Memory B cell (primary cell): Measurements from ENCODE around the gene TACC3.
A peak's percentile ranks its signal among the peaks of the same experiment; 100 is the strongest.

ENCODE experiments used
- ATAC-seq: fragments of 150-1000 bp; cut with Tn5 transposase; 2 replicates; pipeline ENCODE4 v1.10.0; 2021; ENCODE audit warnings: low read depth, mild to moderate bottlenecking, moderate library complexity
- DNase-seq, 2 donors: peaks; one replicate each; pipeline ENCODE4 v3.0.0; 2022; ENCODE audit warnings: low spot score in 2 of 2
- H3K27ac Mint-ChIP-seq: one replicate; pipeline ENCODE4 v1.8.0; 2022; ENCODE audit warnings: mild to moderate bottlenecking, moderate library complexity, mixed read lengths
- H3K27me3 Mint-ChIP-seq: one replicate; pipeline ENCODE4 v1.8.0; 2022; ENCODE audit warnings: mixed read lengths
- H3K36me3 Mint-ChIP-seq: one replicate; pipeline ENCODE4 v1.8.0; 2022; ENCODE audit warnings: mild to moderate bottlenecking, mixed read lengths
- H3K4me1 Mint-ChIP-seq: one replicate; pipeline ENCODE4 v1.8.0; 2022; ENCODE audit warnings: mixed read lengths
- H3K4me3 Mint-ChIP-seq: one replicate; pipeline ENCODE4 v1.8.0; 2022; ENCODE audit warnings: mild to moderate bottlenecking, moderate library complexity, mixed read lengths
- H3K9me3 Mint-ChIP-seq: one replicate; pipeline ENCODE4 v1.8.0; 2022; ENCODE audit warnings: mixed read lengths

TACC3 gene

DNA sequence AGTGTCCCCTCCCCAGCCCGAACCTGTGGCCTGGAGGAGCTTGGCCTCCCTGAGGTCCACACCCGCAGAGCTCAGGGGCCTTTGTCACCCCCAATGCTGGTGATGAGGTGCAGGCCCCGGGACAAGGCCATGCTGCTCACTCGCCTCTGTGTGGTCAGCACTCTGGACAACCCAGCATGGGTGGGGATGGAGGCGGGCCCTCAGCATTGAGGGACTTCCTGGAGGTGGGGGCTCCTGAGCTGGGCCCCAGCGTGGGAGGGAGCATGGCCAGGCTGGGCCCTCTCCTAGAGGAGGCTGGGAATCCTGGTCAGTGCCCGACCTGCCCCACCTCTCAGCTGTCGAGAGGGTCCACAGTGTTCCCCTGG, 30.6 kb downstream of the TACC3 start:
- Mint-ChIP-seq H3K4me1 (peaks cover 4% of the 10 kb centered on the region), H3K9me3 (no peaks in the 10 kb centered on the region), H3K27ac (no peak overlapping the region), H3K27me3 (peaks cover 4% of the 10 kb centered on the region), H3K4me3 (no peak overlapping the region), H3K36me3 (no peaks in the 10 kb centered on the region)
- no peak for DNase-seq
- ATAC-seq = no peak

DNA sequence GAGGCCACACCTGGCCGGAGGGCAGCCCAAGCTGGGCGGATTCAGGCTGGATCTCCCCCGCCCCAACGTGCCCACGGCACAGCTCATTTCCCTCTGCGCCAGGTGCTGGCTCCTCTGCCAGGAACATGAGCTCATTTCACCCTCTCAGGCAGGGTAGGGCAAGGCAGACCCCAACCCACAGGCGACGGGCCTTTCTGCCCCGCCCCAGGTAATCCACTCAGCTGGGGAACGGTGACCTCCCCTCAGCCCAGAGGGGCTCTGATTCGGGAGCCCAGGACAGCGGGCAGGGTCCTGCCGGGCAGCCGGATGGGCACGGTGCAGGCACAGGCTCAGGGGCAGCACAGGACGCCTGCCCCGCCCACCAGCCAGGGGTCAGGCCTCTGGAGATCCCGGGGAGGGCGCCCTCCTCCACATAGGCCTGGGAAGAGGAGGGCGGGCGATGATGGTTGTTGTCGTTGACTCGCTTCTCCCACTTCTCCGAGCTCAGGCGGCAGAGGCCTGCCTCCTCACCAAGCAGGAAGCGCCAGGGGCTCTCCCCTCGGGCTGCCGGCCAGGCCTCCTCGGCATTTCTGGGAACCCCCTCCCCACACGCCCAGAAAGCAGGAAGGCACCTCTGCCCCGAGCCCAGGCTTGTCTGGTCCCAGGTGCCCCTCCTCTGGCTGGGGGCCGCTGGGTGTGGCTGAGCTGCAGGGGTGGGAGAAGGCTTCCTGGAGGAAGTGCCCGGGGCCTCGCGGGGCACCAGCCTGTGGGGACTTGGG, 31.1 kb downstream of the TACC3 start:
- no peak overlapping the region for H3K4me3 Mint-ChIP-seq
- no peaks in the 10 kb centered on the region for H3K9me3 Mint-ChIP-seq
- H3K27me3 Mint-ChIP-seq = peaks cover 5% of the 10 kb centered on the region
- H3K27ac Mint-ChIP-seq = no peak overlapping the region
- H3K4me1 Mint-ChIP-seq = peaks cover 4% of the 10 kb centered on the region
- peak; percentile 18 for ATAC-seq
- no peak for DNase-seq
- no peaks in the 10 kb centered on the region for H3K36me3 Mint-ChIP-seq

DNA sequence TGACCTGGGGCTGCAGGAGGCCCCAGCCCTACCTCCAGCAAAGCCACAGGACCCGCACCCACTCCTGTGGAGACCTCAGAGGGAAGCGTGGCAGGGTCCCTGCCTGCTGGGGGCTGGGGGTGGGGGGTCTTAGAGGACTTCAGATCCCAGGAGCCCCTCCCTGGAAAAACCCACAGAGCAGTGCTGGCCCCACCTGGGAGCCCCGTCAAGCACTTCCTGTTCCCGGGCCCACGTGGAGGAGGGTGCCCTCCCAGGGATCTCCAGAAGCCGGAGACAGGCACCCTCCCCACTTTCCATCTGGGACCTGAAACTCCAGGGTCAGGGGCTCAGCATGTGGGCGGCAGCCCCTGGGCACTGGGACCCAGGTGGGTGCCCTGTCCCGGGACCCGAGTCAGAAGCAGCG, 32.0 kb downstream of the TACC3 start:
- peaks cover 4% of the 10 kb centered on the region for H3K4me1 Mint-ChIP-seq
- no peak overlapping the region for H3K27ac Mint-ChIP-seq
- H3K4me3 Mint-ChIP-seq = no peak overlapping the region
- peaks cover 10% of the 10 kb centered on the region for H3K27me3 Mint-ChIP-seq
- H3K9me3 Mint-ChIP-seq = no peaks in the 10 kb centered on the region
- DNase-seq (no peak), ATAC-seq (no peak)
- no peaks in the 10 kb centered on the region for H3K36me3 Mint-ChIP-seq

DNA sequence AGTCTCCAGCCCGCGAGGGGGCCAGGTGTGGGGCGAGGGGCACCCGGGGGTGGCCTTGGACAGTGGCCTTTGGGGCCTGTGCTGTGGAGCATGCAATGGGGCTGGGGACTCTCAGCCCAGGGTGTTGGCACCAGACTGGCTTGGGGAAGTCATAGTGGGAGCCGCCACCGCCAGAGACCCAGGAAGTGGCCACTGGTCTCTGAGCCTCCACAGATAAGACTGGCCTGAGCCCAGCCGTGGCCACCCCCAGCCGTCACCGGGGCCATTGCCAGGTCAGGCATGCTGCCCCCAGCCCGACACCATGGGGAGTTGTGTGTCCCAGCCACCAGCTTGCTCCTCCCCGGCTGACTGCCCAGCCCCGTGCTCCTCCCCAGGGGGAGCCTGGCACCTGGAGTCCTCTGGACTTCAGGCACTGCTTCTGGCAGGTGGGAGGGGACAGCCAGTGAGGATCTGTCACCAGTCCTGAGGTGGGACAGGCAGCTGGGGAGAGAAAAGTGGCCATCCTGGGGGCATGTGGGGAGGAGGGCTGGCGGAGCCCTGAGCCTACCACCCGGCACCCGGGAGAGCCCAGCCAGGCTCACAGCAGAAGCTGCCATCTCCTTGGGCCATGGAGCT, 32.5 kb downstream of the TACC3 start:
- DNase-seq (no peak), ATAC-seq (no peak)
- peaks cover 10% of the 10 kb centered on the region for H3K27me3 Mint-ChIP-seq
- H3K4me3 Mint-ChIP-seq = no peak overlapping the region
- H3K36me3 Mint-ChIP-seq = no peaks in the 10 kb centered on the region
- peaks cover 4% of the 10 kb centered on the region for H3K4me1 Mint-ChIP-seq
- H3K27ac Mint-ChIP-seq = no peak overlapping the region
- no peaks in the 10 kb centered on the region for H3K9me3 Mint-ChIP-seq

DNA sequence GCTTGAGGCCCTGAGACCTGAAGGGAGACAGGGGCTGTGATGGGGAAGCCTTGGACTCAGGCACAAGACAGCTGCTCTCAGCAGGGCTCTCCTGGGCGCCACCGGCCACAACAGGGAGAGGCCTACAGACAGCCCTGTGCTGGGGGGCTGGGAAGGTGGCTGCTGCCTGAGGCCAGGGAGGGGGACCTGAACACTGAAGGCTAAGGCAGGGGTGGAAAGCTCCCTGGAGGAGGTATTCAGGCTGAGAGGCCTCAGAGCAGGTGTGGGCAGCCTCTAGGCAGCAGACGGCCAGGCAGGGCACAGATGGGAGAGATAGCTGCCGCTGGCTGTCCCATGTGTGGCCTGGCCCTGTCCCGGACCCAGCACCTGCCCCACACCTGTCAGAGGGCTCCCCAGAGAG, 33.0 kb downstream of the TACC3 start:
- Mint-ChIP-seq H3K36me3 (no peaks in the 10 kb centered on the region), H3K27ac (no peak overlapping the region), H3K9me3 (no peaks in the 10 kb centered on the region), H3K4me3 (no peak overlapping the region), H3K4me1 (peaks cover 4% of the 10 kb centered on the region), H3K27me3 (peaks cover 10% of the 10 kb centered on the region)
- ATAC-seq (no peak), DNase-seq (no peak)

DNA sequence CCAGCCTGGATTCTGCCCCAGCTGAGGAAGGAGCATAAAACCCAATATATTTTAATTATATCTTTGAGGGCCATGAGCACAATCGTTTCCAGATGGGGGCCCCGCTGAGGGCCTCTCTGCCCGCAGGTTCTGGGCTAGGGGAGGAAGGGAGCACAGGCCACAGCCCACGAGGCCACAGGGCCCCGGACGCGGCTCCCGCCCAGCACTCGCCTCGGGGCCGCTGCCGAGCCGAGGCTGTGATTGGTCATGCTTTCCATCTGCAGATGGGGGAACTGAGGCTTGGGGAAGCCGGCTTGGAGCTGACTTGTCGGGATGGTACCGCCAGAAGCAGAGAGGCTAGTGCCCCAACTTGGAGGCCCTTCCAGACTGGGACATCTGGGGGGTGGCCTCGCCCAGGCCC, 34.0 kb downstream of the TACC3 start:
- Mint-ChIP-seq H3K9me3 (no peaks in the 10 kb centered on the region), H3K4me3 (no peak overlapping the region), H3K36me3 (no peaks in the 10 kb centered on the region), H3K4me1 (peaks cover 6% of the 10 kb centered on the region), H3K27me3 (peaks cover 13% of the 10 kb centered on the region), H3K27ac (no peak overlapping the region)
- no peak for ATAC-seq
- no peak for DNase-seq

DNA sequence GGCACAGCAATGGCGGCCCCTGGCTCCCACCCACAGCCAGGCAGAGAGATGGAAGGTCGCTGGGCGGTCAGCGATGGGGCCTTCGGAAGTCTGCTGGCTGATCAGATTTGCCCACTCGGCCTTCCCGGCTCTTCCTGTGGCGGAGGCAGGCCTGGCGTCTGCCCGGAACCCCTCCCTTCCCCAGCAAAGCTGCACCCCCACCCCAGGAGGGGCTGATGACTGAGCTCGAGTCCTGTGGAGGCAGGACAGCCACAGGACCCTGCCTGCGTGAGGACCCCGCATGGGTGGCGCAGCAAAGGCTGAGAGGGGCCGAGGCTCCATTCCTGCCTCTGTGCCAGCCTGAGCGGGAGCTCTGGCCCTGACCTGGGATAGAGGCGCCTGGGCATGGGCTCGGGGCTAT, 34.8 kb downstream of the TACC3 start:
- H3K27ac Mint-ChIP-seq = no peak overlapping the region
- H3K27me3 Mint-ChIP-seq = peaks cover 9% of the 10 kb centered on the region
- no peaks in the 10 kb centered on the region for H3K9me3 Mint-ChIP-seq
- no peak overlapping the region for H3K4me3 Mint-ChIP-seq
- no peaks in the 10 kb centered on the region for H3K36me3 Mint-ChIP-seq
- no peak for DNase-seq
- no peak for ATAC-seq
- peaks cover 6% of the 10 kb centered on the region for H3K4me1 Mint-ChIP-seq

DNA sequence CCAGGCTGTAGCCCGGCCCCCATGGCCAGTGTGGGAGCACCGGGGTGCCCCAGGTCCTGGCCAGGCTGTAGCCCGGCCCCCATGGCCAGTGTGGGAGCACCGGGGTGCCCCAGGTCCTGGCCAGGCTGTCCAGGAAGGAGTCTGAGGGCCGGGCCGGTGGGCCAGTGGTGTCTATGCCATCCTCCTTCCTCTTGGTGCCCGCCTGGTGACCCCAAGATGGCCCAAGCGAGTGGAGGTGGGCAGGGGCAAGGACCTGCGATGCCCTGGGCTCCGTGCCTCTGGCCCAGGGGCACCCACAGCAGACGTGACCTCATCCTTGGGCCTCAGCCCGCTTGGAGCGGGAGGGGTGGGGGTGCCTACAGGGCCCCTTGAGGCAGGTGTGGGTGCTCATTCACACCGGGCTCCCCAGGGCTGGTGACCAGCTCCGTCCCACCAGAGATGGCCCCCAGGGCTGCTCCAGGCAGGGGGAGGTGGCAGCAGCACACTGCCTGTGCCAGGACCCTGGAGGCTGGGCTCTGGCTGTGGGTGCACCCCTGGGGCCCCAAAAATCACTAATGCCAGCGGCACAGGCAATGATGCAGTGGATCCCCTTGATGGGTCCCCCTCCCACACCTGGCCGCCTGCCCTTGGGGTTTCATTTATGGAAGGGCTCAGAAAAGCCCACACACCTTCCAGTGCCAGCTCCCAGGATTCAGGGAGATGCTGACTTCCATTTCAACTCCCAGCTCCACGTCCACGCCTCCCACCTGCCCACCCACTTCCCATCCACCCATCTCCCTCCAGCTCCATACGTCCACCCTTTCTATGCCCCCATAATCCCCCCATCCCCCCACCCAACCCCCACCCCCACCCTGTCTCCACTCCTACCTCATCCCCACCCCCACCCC, 35.8 kb downstream of the TACC3 start:
- Mint-ChIP-seq H3K4me3 (no peak overlapping the region), H3K27ac (no peak overlapping the region), H3K27me3 (peaks cover 11% of the 10 kb centered on the region), H3K36me3 (no peaks in the 10 kb centered on the region), H3K4me1 (peaks cover 6% of the 10 kb centered on the region), H3K9me3 (no peaks in the 10 kb centered on the region)
- ATAC-seq (no peak), DNase-seq (no peak)

DNA sequence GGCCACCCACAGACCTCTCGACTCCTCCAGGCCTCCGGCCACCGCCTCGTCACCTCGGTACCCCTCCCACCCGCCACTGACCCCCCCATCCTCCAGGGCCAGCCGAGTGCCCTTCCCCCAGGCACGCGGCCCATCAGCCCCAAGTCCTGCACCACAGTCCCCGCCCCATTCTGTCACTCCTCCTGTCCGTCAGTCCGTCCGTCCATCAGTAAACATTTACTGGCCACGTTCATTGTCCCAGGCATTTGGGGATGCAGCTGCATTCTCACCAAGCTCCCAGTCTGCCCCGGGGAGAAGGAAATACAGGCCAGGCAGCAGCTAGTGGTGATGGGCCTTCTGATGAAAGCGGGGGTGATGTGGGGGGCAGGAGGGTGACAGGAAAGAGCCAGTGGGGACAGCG, 36.5 kb downstream of the TACC3 start:
- no peak overlapping the region for H3K27ac Mint-ChIP-seq
- DNase-seq = no peak
- peaks cover 5% of the 10 kb centered on the region for H3K4me1 Mint-ChIP-seq
- no peak for ATAC-seq
- H3K4me3 Mint-ChIP-seq = no peak overlapping the region
- no peaks in the 10 kb centered on the region for H3K36me3 Mint-ChIP-seq
- H3K27me3 Mint-ChIP-seq = peaks cover 13% of the 10 kb centered on the region
- H3K9me3 Mint-ChIP-seq = no peaks in the 10 kb centered on the region

DNA sequence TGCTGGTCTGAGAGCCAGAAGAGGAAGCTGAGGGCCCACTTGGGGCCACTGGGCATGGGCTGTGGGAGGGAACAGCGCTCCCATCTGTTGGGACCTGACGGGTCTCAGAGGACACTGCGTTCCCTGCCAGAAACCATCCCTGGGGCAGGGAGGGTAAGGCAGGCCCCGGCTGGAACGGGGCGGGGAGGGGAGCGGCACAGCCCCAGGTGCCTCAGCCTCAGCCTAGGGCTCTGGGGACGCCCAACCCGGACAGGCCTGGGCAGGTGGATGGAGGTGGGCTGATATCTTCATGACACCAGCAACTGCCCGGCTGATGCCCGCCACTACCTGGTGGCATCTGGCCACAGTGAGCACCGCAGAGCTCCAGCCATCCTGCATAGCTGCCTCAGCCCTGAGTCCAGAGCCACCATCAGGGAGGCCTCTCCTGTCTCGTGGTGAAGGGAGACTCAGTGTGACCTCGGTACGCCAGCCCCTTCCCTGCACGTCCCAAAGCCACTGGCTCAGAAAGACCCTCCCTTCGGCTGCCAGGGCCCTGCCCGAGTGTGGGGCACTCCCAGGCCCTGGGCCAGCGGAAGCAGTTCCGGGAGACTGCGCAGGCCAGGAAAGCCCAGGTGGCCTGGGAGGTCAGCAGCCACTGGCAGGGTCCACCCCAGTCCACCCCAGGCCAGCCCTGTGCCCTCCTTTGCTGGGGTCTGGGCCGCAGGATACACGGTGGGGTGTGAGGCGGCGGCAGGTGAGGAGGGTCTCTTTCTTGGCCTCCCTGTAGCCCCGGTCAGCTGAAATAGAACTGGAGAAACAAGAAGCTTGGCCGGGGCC, 37.2 kb downstream of the TACC3 start:
- ATAC-seq = no peak
- no peak overlapping the region for H3K27ac Mint-ChIP-seq
- no peak overlapping the region for H3K4me3 Mint-ChIP-seq
- DNase-seq = no peak
- H3K4me1 Mint-ChIP-seq = peaks cover 2% of the 10 kb centered on the region
- H3K36me3 Mint-ChIP-seq = no peaks in the 10 kb centered on the region
- H3K27me3 Mint-ChIP-seq = peaks cover 13% of the 10 kb centered on the region
- no peaks in the 10 kb centered on the region for H3K9me3 Mint-ChIP-seq

DNA sequence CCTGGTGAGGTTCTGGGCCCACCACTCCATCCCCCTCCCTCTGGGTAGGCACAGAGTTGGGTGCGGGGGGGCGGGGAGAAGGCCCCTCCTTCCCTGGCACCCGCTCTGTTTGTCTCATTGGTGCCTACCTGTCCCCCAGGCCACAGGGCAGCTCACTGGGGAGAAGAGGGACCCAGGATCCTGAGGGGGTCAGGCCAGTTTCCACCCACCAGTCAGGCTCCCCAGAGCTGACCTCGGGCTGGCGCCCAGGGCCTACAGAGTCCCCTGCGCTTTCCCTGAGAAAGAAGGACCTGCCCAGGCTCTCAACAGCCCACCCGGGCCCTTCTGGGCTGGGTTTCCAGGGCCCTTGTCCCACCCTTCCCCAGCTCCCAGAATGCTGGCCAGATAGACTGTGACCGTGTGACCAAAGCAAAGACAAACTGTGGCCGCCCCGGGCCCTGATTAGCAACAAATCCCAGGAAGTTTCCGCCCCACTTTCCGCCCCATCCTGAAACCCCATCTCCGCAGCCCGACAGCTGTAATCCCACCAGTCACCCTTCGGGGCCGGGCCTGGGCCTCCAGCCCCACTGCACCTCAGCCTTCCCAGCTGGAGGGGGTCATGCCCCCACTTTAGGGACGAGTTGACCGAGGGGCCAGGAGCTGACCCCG, 38.0 kb downstream of the TACC3 start:
- H3K27me3 Mint-ChIP-seq = peaks cover 13% of the 10 kb centered on the region
- no peaks in the 10 kb centered on the region for H3K9me3 Mint-ChIP-seq
- H3K27ac Mint-ChIP-seq = no peak overlapping the region
- H3K4me3 Mint-ChIP-seq = no peak overlapping the region
- no peaks in the 10 kb centered on the region for H3K36me3 Mint-ChIP-seq
- DNase-seq = no peak
- no peak for ATAC-seq
- peaks cover 2% of the 10 kb centered on the region for H3K4me1 Mint-ChIP-seq

DNA sequence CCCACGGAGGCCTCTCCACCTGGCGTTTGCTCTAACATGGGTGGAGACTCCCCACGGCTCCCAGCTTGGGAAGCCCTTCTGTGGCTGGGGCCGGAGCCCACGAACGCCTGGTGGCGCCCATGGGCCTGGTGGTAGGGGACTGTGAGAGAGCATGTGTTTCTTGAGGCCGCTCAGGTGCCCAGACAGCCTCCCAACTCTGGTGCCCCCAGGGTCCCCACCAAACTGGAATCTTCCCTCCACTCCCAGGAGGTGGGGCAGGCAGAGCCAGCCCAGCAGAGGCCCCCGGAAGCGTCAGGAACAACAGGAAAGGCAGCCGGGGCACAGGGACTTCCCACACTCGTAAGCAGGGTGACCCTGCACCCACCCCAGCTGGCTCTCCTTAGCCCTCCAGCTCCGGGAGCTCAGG, 38.5 kb downstream of the TACC3 start:
- H3K27me3 Mint-ChIP-seq = peaks cover 13% of the 10 kb centered on the region
- H3K4me3 Mint-ChIP-seq = no peak overlapping the region
- H3K36me3 Mint-ChIP-seq = no peaks in the 10 kb centered on the region
- H3K4me1 Mint-ChIP-seq = peaks cover 2% of the 10 kb centered on the region
- no peak overlapping the region for H3K27ac Mint-ChIP-seq
- no peaks in the 10 kb centered on the region for H3K9me3 Mint-ChIP-seq
- DNase-seq (no peak), ATAC-seq (peak; percentile 29)

DNA sequence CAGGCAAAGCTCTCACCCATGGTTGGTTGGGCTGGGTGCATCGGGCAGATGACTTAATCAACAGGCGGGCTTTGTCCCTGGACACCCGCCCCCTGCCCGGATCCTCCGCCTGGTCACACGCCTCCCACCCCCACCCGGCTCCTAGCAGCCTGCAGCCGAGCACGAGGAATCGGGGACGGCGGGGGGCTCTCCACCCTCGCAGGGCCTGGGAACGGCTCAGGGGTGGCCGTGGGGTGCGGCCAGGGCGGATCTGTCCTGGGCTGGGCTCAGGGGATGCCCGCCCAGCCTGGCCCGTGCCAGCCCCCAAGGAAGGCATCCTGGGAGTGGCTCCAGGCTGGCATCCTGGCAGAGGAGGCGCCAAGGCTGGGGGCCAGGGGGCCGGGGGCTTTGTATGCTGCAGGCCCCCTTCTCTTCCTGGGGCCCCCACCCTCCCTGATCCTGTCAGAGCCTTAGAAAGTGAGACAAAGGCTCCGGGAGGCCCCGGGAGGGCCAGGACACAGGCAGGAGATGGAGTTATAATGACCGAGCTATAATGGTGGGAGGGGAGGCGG, 39.3 kb downstream of the TACC3 start:
- no peaks in the 10 kb centered on the region for H3K9me3 Mint-ChIP-seq
- H3K27ac Mint-ChIP-seq = no peak overlapping the region
- H3K36me3 Mint-ChIP-seq = no peaks in the 10 kb centered on the region
- ATAC-seq (no peak), DNase-seq (no peak)
- H3K27me3 Mint-ChIP-seq = peaks cover 13% of the 10 kb centered on the region
- no peak overlapping the region for H3K4me3 Mint-ChIP-seq
- peaks cover 5% of the 10 kb centered on the region for H3K4me1 Mint-ChIP-seq
